OCI-LY7 (cell line): ENCODE data around the gene DLG5. TPM values are rescaled to one million over a fixed set of nuclear protein-coding genes. Genes with fewer than 3 reads are reported as not detected.

ENCODE experiments used
- BruUV-seq: library from RNA; stranded (reverse); fragments of 400-500 nt; replicated peaks from 2 replicates; lab custom pipeline; 2021; lab: Mats Ljungman, UMichigan
- CTCF ChIA-PET: fragments of 300-600 bp; sonication (Branson Sonifier 250); formaldehyde crosslinking; loops from one replicate; lab custom pipeline; 2022; ENCODE audit warnings: antibody characterized with exemption; ENCODE audit not compliant: unreplicated experiment; lab: Charles Lee
- POLR2A ChIA-PET: fragments of 300-600 bp; sonication (Branson Sonifier 250); formaldehyde crosslinking; loops from one replicate; lab custom pipeline; 2022; ENCODE audit warnings: antibody characterized with exemption; lab: Charles Lee
- DNase-seq: peaks from one replicate; pipeline ENCODE4 v3.0.0-alpha.2; 2015; ENCODE audit warnings: low spot score
- H2AFZ ChIP-seq: fragments of 200-600 bp; sonication (generic), shearing (Covaris generic); 2 replicates; pipeline ENCODE4 v1.6.1; 2014; ENCODE audit warnings: mild to moderate bottlenecking, antibody characterized with exemption, low read length, moderate library complexity
- H3K27ac ChIP-seq: fragments of 200-600 bp; sonication (generic); 2 replicates; pipeline ENCODE4 v1.5.1; 2014; ENCODE audit warnings: mixed run types, low read depth, mild to moderate bottlenecking, moderate library complexity, low read length, inconsistent platforms; ENCODE audit not compliant: poor library complexity, severe bottlenecking
- H3K36me3 ChIP-seq: fragments of 200-600 bp; sonication (generic); 2 replicates; pipeline ENCODE4 v1.6.1; 2014; ENCODE audit warnings: mild to moderate bottlenecking, antibody characterized with exemption, low read length, moderate library complexity, mixed read lengths; ENCODE audit not compliant: insufficient read depth
- H3K4me1 ChIP-seq: fragments of 200-600 bp; sonication (generic); 2 replicates; pipeline ENCODE4 v1.5.1; 2014; ENCODE audit warnings: mild to moderate bottlenecking, low read length; ENCODE audit not compliant: insufficient read depth, poor library complexity, severe bottlenecking
- H3K4me2 ChIP-seq: fragments of 200-600 bp; sonication (generic); 2 replicates; pipeline ENCODE4 v1.6.1; 2014; ENCODE audit warnings: mild to moderate bottlenecking, low read length
- H3K4me3 ChIP-seq: fragments of 200-600 bp; sonication (generic); 2 replicates; pipeline ENCODE4 v1.5.1; 2014; ENCODE audit warnings: mild to moderate bottlenecking, low read depth, low read length; ENCODE audit not compliant: poor library complexity, severe bottlenecking
- H3K79me2 ChIP-seq: fragments of 200-600 bp; sonication (generic); 2 replicates; pipeline ENCODE4 v1.6.1; 2016; ENCODE audit warnings: low read depth, mild to moderate bottlenecking, low read length, moderate library complexity, mixed read lengths; ENCODE audit not compliant: insufficient read depth
- H3K9me2 ChIP-seq: fragments of 200-600 bp; sonication (generic); 2 replicates; pipeline ENCODE4 v1.6.1; 2016; ENCODE audit warnings: mild to moderate bottlenecking, low read length, mixed read lengths; ENCODE audit not compliant: insufficient read depth
- H3K9me3 ChIP-seq: fragments of 200-600 bp; sonication (generic); 2 replicates; pipeline ENCODE4 v1.6.1; 2014; ENCODE audit warnings: mild to moderate bottlenecking, mixed run types, low read length, mixed read lengths
- H4K20me1 ChIP-seq: fragments of 200-600 bp; sonication (generic); 2 replicates; pipeline ENCODE4 v1.6.1; 2014; ENCODE audit warnings: mild to moderate bottlenecking, antibody characterized with exemption, low read length, moderate library complexity, mixed read lengths; ENCODE audit not compliant: insufficient read depth
- EZH2phosphoT487 ChIP-seq: fragments of 200-600 bp; sonication (generic); IDR thresholded peaks from 2 replicates; pipeline ENCODE4 v1.6.1; 2018; ENCODE audit warnings: low read depth, borderline replicate concordance, mild to moderate bottlenecking, mixed run types, antibody characterized with exemption, low read length, moderate library complexity, mixed read lengths
- intact Hi-C: fragments of 100-400 bp; cut with micrococcal nuclease; formaldehyde crosslinking; loops from one replicate; pipeline ENCODE4 v1.10.0; 2022; ENCODE audit not compliant: unreplicated experiment
- total RNA-seq, 2 experiments: library from RNA; depleted of rRNA in 1 of 2; stranded (reverse); fragments of >200 nt in 1 of 2; shearing (Covaris generic) in 1 of 2; gene quantifications; 2 replicates each; pipeline ENCODE4 v1.2.3, GENCODE V29; 2014 to 2022
- TF ChIP-seq, protein P1 (sequence below): fragments of 200-600 bp; sonication (generic); conservative IDR thresholded peaks from 2 replicates; pipeline ENCODE4 v1.5.1; 2014; ENCODE audit warnings: mild to moderate bottlenecking, antibody characterized with exemption, low read length, moderate library complexity, mixed read lengths

DLG5 gene
- total RNA-seq, 2 experiments from 2014 or later: 0.27 TPM; not detected in 1

DNA sequence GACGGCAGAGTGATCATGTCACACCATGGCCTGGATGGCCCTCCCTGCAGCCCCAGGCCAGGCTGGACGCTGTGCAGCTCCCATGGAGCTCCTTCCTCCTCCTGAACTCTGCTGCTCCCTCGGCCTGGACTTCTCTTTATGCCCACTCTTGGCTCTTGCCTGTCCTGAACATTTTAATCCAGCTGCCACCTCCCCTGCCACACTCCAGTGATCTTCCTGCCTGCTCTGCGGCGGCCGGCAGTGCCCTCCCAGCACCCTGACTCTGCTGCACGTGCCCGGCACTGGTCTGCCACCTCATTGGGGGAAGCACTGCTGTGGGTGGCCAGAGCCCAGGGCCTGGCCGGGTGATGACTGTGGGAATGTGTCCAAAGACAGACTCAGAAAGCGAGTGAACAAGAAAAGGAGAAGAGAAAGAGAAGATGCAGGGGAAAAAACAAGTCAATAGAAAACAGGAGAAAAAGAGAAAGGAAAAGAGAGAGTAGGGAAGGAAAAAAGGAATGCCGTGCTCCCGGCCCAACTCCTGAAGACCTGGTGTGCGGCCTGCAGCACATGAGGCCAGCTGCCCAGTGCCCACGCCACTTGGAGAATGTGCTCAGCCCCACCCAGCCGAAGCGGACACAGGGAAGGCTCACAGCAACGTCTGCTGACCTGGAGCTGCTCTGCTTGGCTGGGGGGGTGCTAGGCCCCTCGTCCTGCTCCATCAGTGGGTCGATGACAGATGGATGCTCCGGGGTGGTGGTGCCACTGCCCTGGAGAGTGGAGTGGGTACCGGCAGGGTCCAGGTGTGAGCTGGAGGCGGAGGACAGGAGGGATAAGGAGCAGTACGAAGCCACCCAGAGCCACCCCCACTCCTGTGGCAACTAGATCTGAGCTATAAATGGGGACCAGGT lies 115.9 kb downstream of the DLG5 start:
- ChIA-PET CTCF (no interaction called here), POLR2A (interaction anchor here (1.2 kb wide), 1 partner anchor 21 kb away, joined by 3 read pairs; no protein-coding TSS in a partner anchor)
- TF ChIP-seq, protein P1, sequence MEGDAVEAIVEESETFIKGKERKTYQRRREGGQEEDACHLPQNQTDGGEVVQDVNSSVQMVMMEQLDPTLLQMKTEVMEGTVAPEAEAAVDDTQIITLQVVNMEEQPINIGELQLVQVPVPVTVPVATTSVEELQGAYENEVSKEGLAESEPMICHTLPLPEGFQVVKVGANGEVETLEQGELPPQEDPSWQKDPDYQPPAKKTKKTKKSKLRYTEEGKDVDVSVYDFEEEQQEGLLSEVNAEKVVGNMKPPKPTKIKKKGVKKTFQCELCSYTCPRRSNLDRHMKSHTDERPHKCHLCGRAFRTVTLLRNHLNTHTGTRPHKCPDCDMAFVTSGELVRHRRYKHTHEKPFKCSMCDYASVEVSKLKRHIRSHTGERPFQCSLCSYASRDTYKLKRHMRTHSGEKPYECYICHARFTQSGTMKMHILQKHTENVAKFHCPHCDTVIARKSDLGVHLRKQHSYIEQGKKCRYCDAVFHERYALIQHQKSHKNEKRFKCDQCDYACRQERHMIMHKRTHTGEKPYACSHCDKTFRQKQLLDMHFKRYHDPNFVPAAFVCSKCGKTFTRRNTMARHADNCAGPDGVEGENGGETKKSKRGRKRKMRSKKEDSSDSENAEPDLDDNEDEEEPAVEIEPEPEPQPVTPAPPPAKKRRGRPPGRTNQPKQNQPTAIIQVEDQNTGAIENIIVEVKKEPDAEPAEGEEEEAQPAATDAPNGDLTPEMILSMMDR: no peak
- no peak for TF ChIP-seq EZH2phosphoT487
- Histone ChIP-seq H3K27ac (no peak overlapping the region), H3K9me2 (no peaks in the 10 kb centered on the region), H3K4me3 (no peak overlapping the region), H3K9me3 (no peaks in the 10 kb centered on the region), H2AFZ (no peak overlapping the region), H4K20me1 (no peaks in the 10 kb centered on the region), H3K36me3 (no peaks in the 10 kb centered on the region), H3K4me1 (no peaks in the 10 kb centered on the region), H3K79me2 (no peaks in the 10 kb centered on the region), H3K4me2 (no peak overlapping the region)
- intact Hi-C loops: no loop called here
- BruUV-seq: no TSS peak
- DNase-seq: no peak

DNA sequence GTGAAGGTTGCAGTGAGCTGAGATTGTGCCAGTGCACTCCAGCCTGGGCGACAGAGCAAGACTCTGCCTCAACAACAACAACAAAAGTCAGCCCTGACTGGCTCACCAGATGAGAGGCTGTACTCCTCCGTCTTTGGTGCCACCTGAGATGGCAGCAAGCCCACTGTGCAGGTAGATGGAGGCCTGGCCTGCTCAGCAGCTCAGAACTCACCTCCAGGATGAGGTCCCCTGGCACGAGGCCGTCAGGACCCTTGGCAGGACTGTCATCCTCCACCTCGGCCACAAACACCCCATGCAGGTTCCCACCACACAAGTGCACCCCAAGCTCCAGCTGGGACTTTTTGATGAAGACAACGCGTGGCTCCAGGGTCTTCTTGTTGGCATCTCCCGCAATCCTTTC lies 117.2 kb downstream of the DLG5 start:
- Histone ChIP-seq H3K9me2 (no peaks in the 10 kb centered on the region), H3K4me1 (no peaks in the 10 kb centered on the region), H3K9me3 (no peaks in the 10 kb centered on the region), H3K79me2 (no peaks in the 10 kb centered on the region), H4K20me1 (no peaks in the 10 kb centered on the region), H3K4me2 (no peak overlapping the region), H3K36me3 (no peaks in the 10 kb centered on the region), H2AFZ (no peak overlapping the region), H3K27ac (no peak overlapping the region), H3K4me3 (no peak overlapping the region)
- DNase-seq: no peak
- POLR2A ChIA-PET: no interaction called here
- intact Hi-C loops: no loop called here
- TF ChIP-seq, protein P1: no peak
- no peak for TF ChIP-seq EZH2phosphoT487
- CTCF ChIA-PET: no interaction called here
- no TSS peak for BruUV-seq

DNA sequence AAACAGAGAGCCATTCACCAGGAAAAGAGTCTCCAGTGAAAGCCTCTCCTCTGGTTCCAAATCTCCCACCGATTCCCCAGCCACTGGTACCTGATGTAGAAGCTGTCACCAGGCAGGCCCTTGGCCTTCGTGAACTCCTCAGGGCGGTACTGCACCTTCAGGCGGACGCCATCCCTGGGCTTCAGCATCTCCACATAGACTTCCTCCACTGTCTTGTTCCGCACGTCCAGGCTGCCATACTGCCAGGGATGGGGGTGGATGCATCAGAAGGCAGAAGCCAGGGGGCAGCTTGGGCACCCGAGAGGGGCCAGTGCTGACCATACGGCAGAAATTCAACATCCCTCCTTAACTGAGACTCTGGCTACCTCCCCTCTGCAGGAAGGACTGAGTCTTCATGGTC lies 118.8 kb downstream of the DLG5 start:
- TF ChIP-seq EZH2phosphoT487: no peak
- TF ChIP-seq, protein P1: no peak
- POLR2A ChIA-PET: no interaction called here
- H3K27ac ChIP-seq: no peak overlapping the region
- H3K4me2 ChIP-seq: no peak overlapping the region
- no peak overlapping the region for H3K4me3 ChIP-seq
- H3K9me2 ChIP-seq: no peaks in the 10 kb centered on the region
- no TSS peak for BruUV-seq
- H2AFZ ChIP-seq: no peak overlapping the region
- intact Hi-C loops: no loop called here
- H4K20me1 ChIP-seq: no peaks in the 10 kb centered on the region
- CTCF ChIA-PET: no interaction called here
- no peaks in the 10 kb centered on the region for H3K36me3 ChIP-seq
- DNase-seq: no peak
- H3K4me1 ChIP-seq: no peaks in the 10 kb centered on the region
- no peaks in the 10 kb centered on the region for H3K9me3 ChIP-seq
- no peaks in the 10 kb centered on the region for H3K79me2 ChIP-seq
